MM.1S (cell line): Measurements from ENCODE around the gene NSUN5.

Experiments used
- DNase-seq: peaks from one replicate; pipeline ENCODE4 v3.0.0-alpha.2; 2015
- H2AFZ ChIP-seq: fragments of 300-600 bp; sonication (generic); 2 replicates; pipeline ENCODE4 v1.6.0; 2016; ENCODE audit warnings: antibody characterized with exemption, low read length
- H3F3A ChIP-seq: fragments of 300-600 bp; sonication (generic); 2 replicates; pipeline ENCODE4 v1.6.1; 2016; ENCODE audit warnings: mild to moderate bottlenecking, antibody characterized with exemption, low read length, moderate library complexity, mixed read lengths; ENCODE audit not compliant: insufficient read depth
- H3K27ac ChIP-seq: fragments of 300-600 bp; sonication (generic); 2 replicates; pipeline ENCODE4 v1.5.1; 2016; ENCODE audit warnings: mild to moderate bottlenecking, low read length
- H3K27me3 ChIP-seq: fragments of 300-600 bp; sonication (generic); replicated peaks from 2 replicates; pipeline ENCODE4 v1.6.0; 2016; ENCODE audit warnings: low read length; ENCODE audit not compliant: insufficient read depth
- H3K36me3 ChIP-seq: fragments of 300-600 bp; sonication (generic); replicated peaks from 2 replicates; pipeline ENCODE4 v1.6.1; 2016; ENCODE audit warnings: mild to moderate bottlenecking, low read length, mixed read lengths; ENCODE audit not compliant: insufficient read depth
- H3K4me1 ChIP-seq: fragments of 300-600 bp; sonication (generic); 2 replicates; pipeline ENCODE4 v1.6.1; 2016; ENCODE audit warnings: low read length, mixed read lengths
- H3K4me2 ChIP-seq: fragments of 300-600 bp; sonication (generic); 2 replicates; pipeline ENCODE4 v1.6.0; 2016; ENCODE audit warnings: low read depth, low read length
- H3K4me3 ChIP-seq: fragments of 300-600 bp; sonication (generic); 2 replicates; pipeline ENCODE4 v1.5.1; 2016; ENCODE audit warnings: low read length, mixed read lengths
- H3K79me2 ChIP-seq: fragments of 300-600 bp; sonication (generic); 2 replicates; pipeline ENCODE4 v1.6.1; 2016; ENCODE audit warnings: mixed run types, low read length, mixed read lengths
- H3K9ac ChIP-seq: fragments of 300-600 bp; sonication (generic); 2 replicates; pipeline ENCODE4 v1.6.1; 2016; ENCODE audit warnings: low read length, mixed read lengths
- H3K9me2 ChIP-seq: fragments of 300-600 bp; sonication (generic); replicated peaks from 2 replicates; pipeline ENCODE4 v1.6.1; 2016; ENCODE audit warnings: mild to moderate bottlenecking, low read length, mixed read lengths; ENCODE audit not compliant: insufficient read depth
- H3K9me3 ChIP-seq: fragments of 300-600 bp; sonication (generic); replicated peaks from 2 replicates; pipeline ENCODE4 v1.6.1; 2016; ENCODE audit warnings: mild to moderate bottlenecking, low read length, mixed read lengths; ENCODE audit not compliant: insufficient read depth
- H4K20me1 ChIP-seq: fragments of 300-600 bp; sonication (generic); 2 replicates; pipeline ENCODE4 v1.6.1; 2016; ENCODE audit warnings: mild to moderate bottlenecking, low read length, moderate library complexity, mixed read lengths; ENCODE audit not compliant: insufficient read depth
- CTCF ChIP-seq: fragments of 300-600 bp; sonication (generic); IDR thresholded peaks from 2 replicates; pipeline ENCODE4 v1.5.1; 2016; ENCODE audit warnings: antibody characterized with exemption, low read length, mixed read lengths
- EZH2 ChIP-seq: fragments of 300-600 bp; sonication (generic); optimal IDR thresholded peaks from 2 replicates; pipeline ENCODE3; 2017; ENCODE audit warnings: low read depth, mild to moderate bottlenecking, antibody characterized with exemption, low read length, mixed read lengths
- EZH2phosphoT487 ChIP-seq: fragments of 300-600 bp; sonication (generic); IDR thresholded peaks from 2 replicates; pipeline ENCODE4 v1.6.1; 2018; ENCODE audit warnings: antibody characterized with exemption, low read length

The NSUN5 gene

GRCh38 chr7:73338321-73338720 is 29.7 kb upstream of the NSUN5 start:
- Histone ChIP-seq H3K9me2 (no peaks in the 10 kb centered on the region), H3K27ac (no peak overlapping the region), H3K9ac (no peak overlapping the region), H3K4me2 (no peak overlapping the region), H3K4me1 (peaks cover 6% of the 10 kb centered on the region; the same call in 1 of the 2 replicates), H3K36me3 (no peaks in the 10 kb centered on the region), H4K20me1 (no peaks in the 10 kb centered on the region), H3F3A (no peaks in the 10 kb centered on the region), H3K79me2 (no peaks in the 10 kb centered on the region), H3K9me3 (no peaks in the 10 kb centered on the region), H2AFZ (no peak overlapping the region), H3K4me3 (no peak overlapping the region), H3K27me3 (no peaks in the 10 kb centered on the region)
- TF ChIP-seq EZH2 (no peak), EZH2phosphoT487 (no peak), CTCF (no peak)
- DNase-seq: no peak

GRCh38 chr7:73332447-73332846 is 23.8 kb upstream of the NSUN5 start:
- TF ChIP-seq CTCF (no peak), EZH2 (no peak), EZH2phosphoT487 (no peak)
- no peaks in the 10 kb centered on the region for H3K79me2 ChIP-seq
- no peaks in the 10 kb centered on the region for H3K9me2 ChIP-seq
- no peak overlapping the region for H3K4me3 ChIP-seq
- DNase-seq: no peak
- no peaks in the 10 kb centered on the region for H3K27me3 ChIP-seq
- no peaks in the 10 kb centered on the region for H3K36me3 ChIP-seq
- no peaks in the 10 kb centered on the region for H4K20me1 ChIP-seq
- no peaks in the 10 kb centered on the region for H3F3A ChIP-seq
- no peak overlapping the region for H3K4me2 ChIP-seq
- H3K9me3 ChIP-seq: no peaks in the 10 kb centered on the region
- no peak overlapping the region for H3K9ac ChIP-seq
- no peak overlapping the region for H2AFZ ChIP-seq
- no peak overlapping the region for H3K27ac ChIP-seq
- peaks cover 16% of the 10 kb centered on the region for H3K4me1 ChIP-seq

GRCh38 chr7:73330772-73331171 is 22.1 kb upstream of the NSUN5 start:
- no peaks in the 10 kb centered on the region for H3K36me3 ChIP-seq
- DNase-seq: no peak
- peak overlapping the region; percentile 65 for H2AFZ ChIP-seq
- H3K4me1 ChIP-seq: peaks cover 16% of the 10 kb centered on the region
- H3F3A ChIP-seq: no peaks in the 10 kb centered on the region
- H4K20me1 ChIP-seq: no peaks in the 10 kb centered on the region
- peak overlapping the region; percentile 36; the same call in 1 of the 2 replicates for H3K4me2 ChIP-seq
- H3K9ac ChIP-seq: no peak overlapping the region
- TF ChIP-seq EZH2phosphoT487 (no peak), CTCF (no peak), EZH2 (no peak)
- no peak overlapping the region for H3K4me3 ChIP-seq
- no peak overlapping the region for H3K27ac ChIP-seq
- H3K27me3 ChIP-seq: no peaks in the 10 kb centered on the region
- no peaks in the 10 kb centered on the region for H3K9me2 ChIP-seq
- H3K79me2 ChIP-seq: no peaks in the 10 kb centered on the region
- no peaks in the 10 kb centered on the region for H3K9me3 ChIP-seq
